Left ventricle myocardium superior (tissue), 1 donor: ENCODE measurements around the gene UBAC1. TPM values are rescaled to one million over a fixed set of nuclear protein-coding genes. Genes with fewer than 3 reads are reported as not detected.
"Not testable (repeated sequence)": the region's sequence is repeated elsewhere in the genome, so short reads cannot be mapped to it uniquely, and the experiment has no call there.

ENCODE experiments used
- ATAC-seq: fragments of 200-7000 bp; cut with Tn5 transposase; one replicate; pipeline ENCODE4 v1.9.1; 2020; ENCODE audit warnings: mild to moderate bottlenecking, moderate library complexity
- DNase-seq: peaks from one replicate; pipeline ENCODE4 v3.0.0-alpha.2; 2020
- intact Hi-C: fragments of 100-400 bp; cut with micrococcal nuclease; formaldehyde crosslinking; loops from one replicate; pipeline ENCODE4 v1.11.0; 2022
- total RNA-seq: library from RNA; stranded (reverse); fragmentation: NEBNext Ultra II Directional; extraction: Animal tissue kit (Norgen Biotek cat#: 25700); gene quantifications from one replicate; pipeline ENCODE4 v1.2.1, GENCODE V29; 2021
- donor health status: DM: no; HTN: yes; CAD: no; lungs with severe emphysema.

UBAC1 gene
- total RNA-seq, 1 donor from 2014 or later: 116 TPM

DNA sequence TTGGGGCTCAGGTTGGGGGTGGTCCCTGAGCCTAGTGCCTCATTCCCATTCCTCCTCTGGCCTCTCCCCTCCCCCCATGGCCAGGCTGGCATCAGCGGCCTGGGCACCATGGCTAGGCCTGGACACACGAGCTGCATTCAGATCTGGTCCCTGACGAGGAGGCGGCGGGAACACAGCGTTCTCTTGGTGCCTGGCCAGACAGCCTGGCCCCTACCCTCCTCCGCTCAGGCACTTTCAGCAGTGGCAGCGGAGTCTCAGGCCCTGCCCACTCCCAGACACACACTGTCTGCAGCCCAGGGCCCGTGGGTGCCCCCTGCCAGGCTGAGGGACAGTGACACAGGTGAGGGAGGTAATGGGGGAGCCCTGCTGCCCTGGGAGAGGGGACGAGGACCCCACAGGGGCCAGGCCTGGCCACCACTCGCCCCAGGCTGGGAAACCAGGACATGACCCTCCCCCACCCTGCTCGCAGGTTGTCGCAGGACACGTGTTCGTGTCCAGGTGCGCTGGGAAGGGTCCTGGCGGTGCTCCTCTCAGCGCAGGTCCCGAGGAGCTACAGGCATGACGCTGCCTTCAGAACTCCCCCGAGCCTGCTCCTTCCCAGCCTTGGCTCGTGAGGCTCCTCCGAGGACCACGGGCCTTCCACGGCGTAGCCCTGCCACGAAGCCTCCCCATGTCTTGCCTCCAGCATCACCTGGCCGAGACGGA, 19.9 kb upstream of the UBAC1 start:
- DNase-seq (peak; percentile 71), ATAC-seq (peak; percentile 83)
- intact Hi-C loops: no loop called here

DNA sequence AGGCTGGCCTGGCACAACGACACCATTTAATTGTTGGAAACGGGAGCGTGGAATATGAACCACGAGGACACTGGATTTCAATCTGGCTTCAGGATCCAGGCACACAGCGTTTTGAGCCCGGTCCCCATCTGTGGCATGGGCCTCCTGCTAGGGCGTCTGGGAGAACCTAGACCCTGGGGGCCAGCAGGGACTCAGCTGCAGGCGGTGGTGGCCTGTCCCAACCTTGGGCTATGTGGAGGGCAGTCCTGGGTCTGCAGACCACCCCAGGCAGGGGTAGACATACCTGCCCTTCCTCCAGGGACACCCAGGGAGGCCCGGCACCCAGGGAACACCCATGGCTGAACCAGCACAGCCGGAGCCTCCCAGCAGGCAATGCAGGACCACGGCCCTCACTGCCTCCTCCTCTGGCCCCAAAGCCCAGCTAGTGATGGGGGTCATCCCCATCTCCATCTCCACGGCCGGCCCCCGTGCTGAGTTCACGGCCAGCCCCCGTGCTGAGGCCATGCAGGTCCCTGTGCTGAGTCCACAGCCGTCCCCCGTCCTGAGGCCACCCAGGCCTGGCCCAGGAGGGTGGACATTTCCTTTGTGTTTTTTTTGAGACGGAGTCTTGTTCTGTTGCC, 18.5 kb upstream of the UBAC1 start:
- DNase-seq: no peak
- intact Hi-C loops: no loop called here
- ATAC-seq: no peak

DNA sequence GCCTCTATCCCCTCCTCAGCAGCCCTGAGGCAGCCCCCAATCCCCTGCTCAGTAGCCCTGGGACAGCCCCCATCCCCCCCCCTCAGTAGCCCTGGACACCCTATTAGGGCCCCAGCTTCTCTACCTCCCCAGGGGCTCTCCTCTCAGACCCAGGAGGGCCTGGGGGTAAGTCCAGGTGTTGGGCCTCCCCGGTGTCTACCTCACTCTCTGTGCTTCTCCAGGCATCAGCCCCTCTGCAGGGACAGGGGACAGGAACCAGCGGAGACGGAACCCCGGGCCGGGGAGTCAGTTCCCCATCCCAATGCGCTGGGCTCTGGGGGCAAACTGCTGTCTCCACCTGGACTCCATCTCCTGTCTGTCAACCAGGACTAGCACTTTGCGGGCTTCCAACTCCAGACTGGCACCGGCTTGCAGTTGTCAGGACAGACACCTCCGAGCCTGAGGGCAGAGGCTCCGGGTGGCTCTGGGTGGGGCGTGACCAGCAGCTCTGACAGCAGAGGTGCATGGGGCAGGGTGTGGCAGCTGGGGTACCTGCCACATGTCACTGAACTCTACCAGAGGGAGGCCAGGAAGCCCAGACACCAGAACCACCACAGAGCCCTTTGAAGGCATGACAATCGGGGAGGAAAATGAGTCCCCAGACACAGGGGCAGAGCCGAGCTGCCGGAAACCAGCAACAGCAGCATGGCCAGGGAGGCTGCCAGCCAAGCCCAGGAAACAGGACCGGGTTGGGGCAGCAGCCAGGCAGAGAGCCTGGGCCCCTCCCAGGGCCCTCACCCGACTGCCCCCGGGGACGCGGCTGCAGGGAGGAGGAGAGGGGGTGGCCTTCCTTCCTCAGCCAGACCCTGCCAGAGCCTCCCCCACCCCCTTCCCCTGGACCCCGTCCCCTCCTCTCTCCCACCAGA, 17.7 kb upstream of the UBAC1 start:
- ATAC-seq (peak; percentile 26), DNase-seq (no peak)
- intact Hi-C loops: no loop called here

DNA sequence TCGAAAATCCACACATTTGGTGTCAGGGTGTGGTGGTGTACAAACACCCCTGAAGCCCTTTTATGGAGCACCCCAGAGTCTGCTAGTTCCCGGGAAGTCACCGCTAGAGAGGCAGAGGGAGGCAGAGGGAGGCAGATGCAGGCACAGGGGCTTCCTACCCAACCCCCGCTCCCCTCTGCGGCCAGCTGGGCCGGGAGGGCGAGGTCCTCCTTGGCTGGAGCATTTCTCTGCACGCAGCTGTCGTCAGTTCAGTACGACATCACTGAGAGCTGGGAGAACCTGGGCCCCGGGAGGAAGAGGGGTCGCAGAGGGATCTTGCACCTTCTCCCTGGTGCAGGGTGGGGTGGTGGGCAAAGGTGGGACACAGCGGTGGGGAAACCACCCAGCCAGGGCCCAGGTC, 15.8 kb upstream of the UBAC1 start:
- no peak for DNase-seq
- no peak for ATAC-seq
- intact Hi-C loops: no loop called here

DNA sequence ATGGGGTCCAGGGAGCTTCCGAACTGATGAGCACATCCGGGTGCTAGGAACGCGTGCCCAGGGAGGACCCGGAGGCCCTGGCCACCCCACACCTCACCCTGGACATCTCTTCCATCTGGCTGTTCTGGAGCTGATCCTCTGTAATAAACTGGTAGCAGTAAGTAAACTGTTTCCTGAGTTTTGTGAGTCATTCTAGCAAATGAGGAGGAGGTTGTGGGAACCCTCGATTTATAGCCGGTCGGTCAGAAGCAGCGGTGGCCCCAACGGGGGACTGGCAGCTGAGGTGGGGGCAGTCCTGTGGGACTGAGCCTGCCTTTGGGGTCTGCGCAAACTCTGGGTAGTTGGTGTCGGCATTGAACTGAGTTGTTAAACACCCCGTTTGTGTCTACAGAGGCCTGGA, 15.4 kb upstream of the UBAC1 start:
- DNase-seq (no peak), ATAC-seq (no peak)
- intact Hi-C loops: no loop called here

DNA sequence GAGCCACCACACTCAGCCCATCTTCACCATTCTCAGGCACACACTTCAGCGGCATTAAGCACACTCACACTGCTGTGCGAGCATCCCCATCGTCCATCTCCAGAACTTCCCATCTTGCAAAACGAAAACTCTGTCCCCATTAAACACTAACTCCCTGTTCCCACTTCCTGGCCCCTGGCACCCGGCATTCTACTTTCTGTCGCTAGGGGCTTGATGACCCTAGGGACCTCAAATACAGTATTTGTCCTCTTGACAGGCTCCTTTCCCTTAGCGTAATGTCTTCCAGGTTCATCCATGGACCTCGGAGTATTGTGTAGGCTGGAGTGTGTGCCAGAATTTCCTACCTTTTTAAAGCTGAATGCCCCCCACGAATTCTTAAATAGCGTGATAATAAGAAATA, 14.7 kb upstream of the UBAC1 start:
- intact Hi-C loops: no loop called here
- DNase-seq: no peak
- no peak for ATAC-seq

DNA sequence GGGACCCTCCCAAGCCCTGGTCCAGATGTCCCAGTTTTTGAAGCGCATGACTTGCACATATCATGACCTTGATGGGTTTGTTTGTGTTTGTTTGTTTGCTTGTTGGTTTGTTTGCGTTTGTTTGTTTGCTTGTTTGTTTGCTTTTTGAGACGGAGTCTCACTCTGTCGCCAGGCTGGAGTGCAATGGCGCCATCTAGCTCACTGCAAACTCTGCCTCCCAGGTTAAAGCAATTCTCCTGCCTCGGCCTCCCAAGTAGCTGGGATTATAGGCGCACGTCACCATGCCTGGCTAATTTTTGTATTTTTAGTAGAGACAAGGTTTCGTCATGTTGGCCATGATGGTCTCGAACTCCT, 13.0 kb upstream of the UBAC1 start:
- ATAC-seq: no peak
- DNase-seq: no peak
- intact Hi-C loops: loop anchor here (5.0 kb wide), 1 partner anchor 148 kb away; no protein-coding TSS in a partner anchor

DNA sequence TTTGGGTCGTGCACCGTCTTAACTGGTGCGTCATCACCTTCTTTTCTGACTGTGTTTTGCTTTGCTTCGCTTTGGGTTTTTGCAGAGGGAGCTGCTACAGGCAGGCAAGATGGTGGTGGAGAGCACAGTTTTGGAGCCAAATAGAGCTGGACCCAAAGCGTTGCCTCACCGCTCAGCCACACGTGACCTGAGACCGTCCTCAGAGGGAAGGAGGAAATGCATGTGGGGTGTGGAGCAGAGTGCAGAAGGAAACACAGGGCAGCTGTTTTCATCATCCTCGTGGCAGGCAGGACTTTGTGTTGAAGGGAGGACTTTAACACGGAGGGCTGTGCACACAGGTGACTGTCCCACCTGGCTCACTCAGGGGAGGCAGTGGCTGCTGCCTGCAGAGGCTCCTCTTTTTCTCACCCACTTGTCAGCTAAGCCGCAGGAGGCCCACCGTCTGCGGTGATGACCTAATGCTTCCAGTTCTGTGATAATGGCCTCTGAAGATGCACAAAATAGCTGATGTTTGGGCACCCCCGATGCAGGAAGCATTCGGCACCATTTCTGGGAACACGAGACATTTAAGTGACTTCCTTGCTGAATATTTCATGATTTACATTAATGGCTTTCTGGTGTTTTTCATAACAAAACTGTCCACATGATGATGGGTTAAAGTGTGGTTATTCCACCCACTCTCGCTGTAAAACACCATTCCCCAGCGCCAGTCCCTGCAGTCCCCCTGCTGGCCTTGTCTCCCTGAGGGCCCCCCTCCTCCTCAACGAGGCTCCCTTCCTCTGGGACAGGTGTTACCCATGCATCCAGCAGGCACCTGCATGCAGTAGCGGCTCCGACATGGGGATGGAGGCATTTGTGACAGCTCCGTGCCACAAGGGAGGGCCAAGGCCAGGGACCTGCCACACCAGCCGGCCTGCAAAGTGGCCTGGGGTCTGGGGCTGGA, 12.4 kb upstream of the UBAC1 start:
- peak; percentile 60 for DNase-seq
- peak; percentile 67 for ATAC-seq
- intact Hi-C loops: loop anchor here (5.0 kb wide), 1 partner anchor 149 kb away; no protein-coding TSS in a partner anchor

DNA sequence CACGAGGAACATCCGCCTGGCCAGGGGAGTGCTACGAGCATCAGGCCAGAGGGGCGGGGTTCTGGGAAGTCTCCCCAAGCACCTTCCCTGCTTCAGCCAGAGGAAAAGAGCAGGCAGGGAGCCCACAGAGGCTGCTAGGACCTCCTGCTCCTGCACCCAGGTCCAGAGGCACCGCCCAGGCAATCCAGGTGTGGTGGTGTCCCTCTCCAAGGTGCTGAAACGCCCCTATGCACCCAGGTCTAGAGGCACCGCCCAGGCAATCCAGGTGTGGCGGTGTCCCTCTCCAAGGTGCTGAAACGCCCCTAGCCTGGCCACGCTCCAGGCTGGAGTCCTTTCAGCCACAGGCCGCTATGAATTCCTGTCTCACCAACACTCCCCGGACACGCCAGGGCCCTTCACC, 10.7 kb upstream of the UBAC1 start:
- peak; percentile 15 for ATAC-seq
- no peak for DNase-seq
- intact Hi-C loops: loop anchor here (5.0 kb wide), 1 partner anchor 150 kb away; no protein-coding TSS in a partner anchor

DNA sequence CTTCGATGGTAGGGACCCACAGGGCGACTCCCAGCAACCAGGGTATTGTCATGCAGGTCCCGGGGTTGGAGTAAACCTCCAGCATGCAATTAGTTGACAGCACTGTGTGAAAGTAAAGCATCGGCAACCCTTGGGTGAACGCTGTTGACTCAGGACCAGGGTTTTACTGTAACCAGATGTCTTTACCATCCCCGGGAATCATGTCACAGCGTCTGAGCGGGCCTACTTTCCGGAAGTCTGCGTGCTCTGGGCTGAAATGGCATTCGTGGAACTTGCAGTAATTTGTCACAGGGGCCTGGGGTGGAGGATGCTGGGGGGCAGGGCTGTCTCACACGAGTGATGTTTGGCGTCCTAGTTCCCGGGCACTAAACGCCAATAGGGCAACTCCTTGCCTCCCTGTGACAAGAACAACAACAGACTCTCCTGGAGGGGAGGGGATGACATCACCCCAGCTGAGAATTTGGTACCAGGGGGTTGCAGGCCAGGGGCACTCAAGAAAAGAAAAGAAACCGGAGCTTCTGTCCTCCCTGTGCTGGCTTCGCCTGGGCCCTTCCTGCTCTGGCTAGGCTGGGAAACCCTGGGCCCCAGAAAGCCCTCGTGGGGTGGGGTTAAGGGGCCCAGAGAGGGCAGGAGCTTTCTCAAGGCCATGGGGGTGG, 10.1 kb upstream of the UBAC1 start:
- intact Hi-C loops: loop anchor here (5.0 kb wide), 1 partner anchor 151 kb away; no protein-coding TSS in a partner anchor

DNA sequence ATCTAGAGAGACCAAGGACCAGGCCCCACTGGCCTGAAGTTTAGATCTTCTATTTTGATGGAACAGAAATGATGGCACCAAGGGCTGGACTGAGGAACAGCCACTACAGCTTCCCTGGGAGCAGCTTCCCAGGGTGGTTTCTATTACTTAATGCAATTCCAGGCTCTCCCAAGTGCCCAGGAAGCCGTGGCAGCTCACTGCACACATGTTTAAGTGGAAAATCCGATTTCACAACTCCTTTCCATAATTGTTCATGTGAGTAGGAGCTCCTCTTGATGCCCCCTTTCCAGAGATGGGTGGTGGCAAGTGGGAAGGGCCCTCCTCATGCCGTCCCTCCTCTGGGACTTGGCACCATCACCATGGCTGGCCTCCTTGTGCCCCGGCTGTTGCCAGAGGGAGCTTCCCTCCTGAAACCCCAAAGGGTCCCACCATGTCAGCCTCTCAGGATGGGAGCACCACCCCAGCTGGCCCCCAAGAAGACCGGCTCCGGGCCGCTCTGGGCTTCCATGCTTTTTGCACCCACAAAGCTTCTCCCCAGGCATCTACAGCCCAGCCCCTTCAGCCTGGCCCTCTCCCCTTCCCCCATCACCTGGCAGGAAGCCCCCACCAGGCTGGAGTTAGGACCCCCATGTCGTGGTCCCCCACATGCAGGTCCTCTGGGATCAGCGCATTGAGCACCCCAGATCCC, 9.1 kb upstream of the UBAC1 start:
- ATAC-seq (no peak), DNase-seq (no peak)
- intact Hi-C loops: loop anchor here (5.0 kb wide), 1 partner anchor 152 kb away; no protein-coding TSS in a partner anchor

More for the DNA sequence above, 10.1 kb upstream of the UBAC1 start:
- DNase-seq: no peak
- ATAC-seq: no peak

DNA sequence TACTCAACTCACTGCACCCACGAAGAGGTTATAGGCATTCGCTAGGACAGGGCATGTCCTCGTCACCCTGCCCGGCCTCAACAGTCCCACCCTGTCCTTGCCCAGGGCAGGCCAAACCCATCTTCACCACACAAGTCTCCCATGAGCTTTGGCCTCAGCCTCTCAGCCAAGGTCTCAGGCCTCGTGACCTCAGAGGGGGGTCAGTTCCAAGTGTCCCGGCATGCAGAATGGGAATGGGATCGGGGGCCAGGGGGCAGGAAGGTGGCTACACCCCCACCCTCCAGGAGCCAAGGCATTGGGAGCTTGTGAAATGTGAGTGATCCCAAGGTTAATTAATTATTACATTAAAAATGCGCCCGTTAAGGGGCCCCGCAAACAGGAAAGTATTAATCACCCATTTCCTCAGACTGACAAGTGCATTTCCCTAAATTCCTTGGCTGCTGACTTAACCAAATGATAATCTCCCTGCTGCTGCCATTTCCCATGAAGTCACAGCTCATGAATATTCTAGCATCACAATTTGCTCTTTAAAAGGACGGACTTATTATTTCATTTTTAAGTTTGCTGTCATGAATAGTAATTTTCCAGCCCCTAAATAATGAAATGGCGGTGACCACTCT, 8.0 kb upstream of the UBAC1 start:
- intact Hi-C loops: no loop called here
- no peak for ATAC-seq
- DNase-seq: no peak

DNA sequence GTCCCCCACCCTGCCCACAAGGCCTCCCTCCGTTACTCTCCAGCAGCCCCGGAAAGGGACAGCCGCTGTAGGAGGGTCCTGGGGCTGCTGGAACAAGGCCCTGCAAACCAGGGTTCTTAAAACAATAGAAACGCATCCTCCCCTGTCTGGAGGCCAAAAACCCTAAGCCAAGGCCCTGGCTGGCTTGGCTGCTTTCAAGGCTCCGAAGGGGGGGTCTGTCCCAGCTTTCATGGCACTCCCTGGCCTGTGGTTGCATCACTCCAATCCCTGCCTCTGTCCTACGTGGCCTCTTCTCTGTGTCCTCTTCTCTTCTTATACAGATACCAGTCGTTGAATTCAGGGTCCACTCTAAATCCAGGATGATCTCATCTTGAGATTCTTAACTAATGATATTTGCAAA, 7.4 kb upstream of the UBAC1 start:
- no peak for DNase-seq
- intact Hi-C loops: no loop called here
- no peak for ATAC-seq

DNA sequence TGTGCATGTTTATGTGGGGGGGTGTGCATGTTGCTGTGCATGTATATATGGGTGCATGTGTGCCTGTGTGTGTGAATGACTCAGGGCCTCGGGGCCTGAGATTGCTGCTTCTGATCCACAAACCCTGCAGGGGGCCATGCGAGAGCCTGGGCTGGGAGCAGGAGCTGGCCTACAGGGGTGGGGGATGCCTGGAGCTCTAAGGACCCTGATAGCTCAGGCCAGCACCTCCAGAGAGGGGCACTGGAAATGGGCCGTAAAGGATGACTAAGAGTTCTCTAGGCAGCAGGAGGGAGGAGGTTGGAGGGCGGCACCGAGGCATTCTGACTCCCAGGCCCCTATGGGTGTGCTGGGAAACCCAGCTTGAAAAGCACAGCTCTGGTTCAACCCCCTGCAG, 6.9 kb upstream of the UBAC1 start:
- no peak for ATAC-seq
- intact Hi-C loops: no loop called here
- DNase-seq: no peak

DNA sequence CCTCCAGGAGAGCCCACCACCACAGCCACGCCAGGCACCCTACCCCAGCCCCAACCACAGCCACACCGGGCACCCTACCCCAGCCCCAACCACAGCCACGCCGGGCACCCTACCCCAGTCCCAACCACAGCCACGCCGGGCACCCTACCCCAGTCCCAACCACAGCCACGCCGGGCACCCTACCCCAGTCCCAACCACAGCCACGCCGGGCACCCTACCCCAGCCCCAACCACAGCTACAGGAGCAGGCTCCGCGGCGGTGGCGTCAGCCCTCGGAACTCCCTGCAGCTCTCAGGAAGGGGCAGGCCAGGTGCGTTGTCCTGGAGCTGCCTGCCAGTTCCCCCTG, 5.7 kb upstream of the UBAC1 start:
- DNase-seq, intact Hi-C loops, ATAC-seq: not testable (repeated sequence)

DNA sequence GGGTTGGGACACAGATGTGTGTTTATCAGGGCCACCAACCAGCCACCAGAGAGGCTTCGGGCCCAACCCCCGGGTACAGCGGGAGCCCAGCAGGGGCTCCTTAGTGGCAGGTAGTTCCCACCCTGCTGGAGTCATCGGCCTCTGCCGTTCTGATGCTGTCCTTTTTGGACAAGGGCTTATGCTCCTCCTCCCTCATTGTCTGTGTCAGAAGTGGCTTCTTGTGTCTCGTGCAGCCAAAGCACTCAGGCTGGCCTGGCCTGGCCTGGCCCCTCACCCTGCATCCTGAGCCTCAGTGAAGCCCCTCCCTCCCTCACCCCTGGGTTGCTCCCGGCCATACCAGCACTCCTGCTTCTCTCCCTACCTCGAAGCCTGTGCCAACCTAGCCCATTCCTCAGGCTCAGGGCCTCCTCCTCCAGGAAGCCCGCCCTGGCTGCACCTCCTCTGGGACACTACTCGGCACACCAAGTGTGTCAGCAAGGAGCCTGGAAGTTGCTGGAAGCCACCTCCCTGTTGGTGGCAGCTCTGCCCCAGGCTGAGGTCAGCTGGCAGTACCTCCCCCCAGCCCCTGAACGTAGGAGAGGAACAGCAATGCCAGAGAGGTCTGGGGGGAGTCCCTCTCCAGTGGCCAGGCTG, 4.1 kb upstream of the UBAC1 start:
- ATAC-seq (no peak), DNase-seq (no peak)
- intact Hi-C loops: no loop called here

DNA sequence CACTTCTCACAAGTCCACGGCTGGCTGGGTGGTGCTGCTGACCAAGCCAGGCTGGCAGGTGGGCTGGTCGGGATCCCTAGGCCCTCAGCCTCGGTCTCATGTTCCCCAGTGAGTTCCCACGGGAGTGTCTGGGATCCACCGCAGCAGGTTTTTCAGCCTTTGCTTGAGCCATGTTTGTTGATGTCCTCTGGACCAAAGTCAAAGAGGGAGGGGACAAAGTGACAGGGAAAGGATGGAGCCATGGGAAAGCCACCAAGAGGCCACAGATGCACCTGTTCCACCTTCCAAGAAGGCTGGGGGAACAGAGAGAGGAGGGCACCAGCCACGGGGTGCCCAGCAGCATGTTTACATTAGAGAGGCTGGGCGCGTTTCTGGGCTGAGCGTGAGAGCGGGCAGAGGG, 2.8 kb upstream of the UBAC1 start:
- intact Hi-C loops: no loop called here
- ATAC-seq (no peak), DNase-seq (no peak)
